NCI-H526 (cell line): ENCODE data around the gene TXNRD1.

Experiments
- DNase-seq, 2 experiments: peaks; one replicate each; lab custom pipeline; 2025; lab: John Stamatoyannopoulos, UW

Gene TXNRD1

DNA sequence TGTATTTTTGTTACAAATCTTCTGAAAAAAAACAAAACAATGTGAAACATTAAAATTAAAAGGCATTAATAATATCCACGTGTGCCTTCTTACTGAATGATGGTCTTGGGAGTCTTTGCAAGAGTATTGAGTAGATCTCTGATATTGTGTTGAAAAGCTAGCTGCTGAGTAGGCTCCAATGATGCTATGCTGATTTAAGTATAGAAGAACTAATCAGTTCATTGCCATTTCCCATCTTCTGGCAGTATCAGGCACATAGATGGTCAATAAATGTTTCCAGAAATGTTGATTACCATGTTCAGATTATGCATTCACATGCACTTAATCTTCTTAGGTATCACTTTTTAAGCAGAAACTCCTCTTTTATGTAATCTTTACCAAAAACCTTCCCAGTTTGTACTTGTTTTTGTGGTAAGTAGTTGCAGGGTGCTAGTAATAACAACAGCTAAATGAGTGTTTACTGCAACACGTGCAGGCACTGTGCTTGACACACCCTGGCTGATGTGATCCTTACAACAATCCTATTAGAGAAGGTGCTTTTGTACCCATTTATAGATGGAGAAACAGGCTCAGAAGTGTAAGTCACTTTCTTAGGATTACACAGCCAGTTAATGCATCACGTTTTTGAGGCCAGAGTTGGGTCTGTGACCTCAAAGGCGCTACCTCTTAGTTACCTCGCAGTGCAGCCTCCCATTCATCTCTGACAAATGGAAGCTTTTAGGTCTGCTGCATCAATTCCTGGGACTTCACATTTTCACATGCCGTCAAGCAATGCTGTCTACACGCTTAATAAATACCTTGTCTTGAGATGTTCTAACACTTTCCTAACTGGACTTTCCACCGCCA is 134.9 kb downstream of the TXNRD1 start:
- no peak for DNase-seq

GRCh38 chr12:104351057-104351983 is 135.7 kb downstream of the TXNRD1 start:
- DNase-seq: peak; percentile 83 to 88

- DNase-seq: no peak
Observed at GRCh38 chr12:104352106-104352713, 136.6 kb downstream of the TXNRD1 start.

GRCh38 chr12:104353012-104353981 is 137.7 kb downstream of the TXNRD1 start:
- DNase-seq: no peak

GRCh38 chr12:104354167-104354867 is 138.7 kb downstream of the TXNRD1 start:
- DNase-seq: no peak

- no peak for DNase-seq
Observed at GRCh38 chr12:104354868-104355570, 139.4 kb downstream of the TXNRD1 start.

- DNase-seq: no peak
Observed at GRCh38 chr12:104355630-104356029, 140.1 kb downstream of the TXNRD1 start.

GRCh38 chr12:104356231-104357115 is 140.9 kb downstream of the TXNRD1 start:
- no peak for DNase-seq

DNA sequence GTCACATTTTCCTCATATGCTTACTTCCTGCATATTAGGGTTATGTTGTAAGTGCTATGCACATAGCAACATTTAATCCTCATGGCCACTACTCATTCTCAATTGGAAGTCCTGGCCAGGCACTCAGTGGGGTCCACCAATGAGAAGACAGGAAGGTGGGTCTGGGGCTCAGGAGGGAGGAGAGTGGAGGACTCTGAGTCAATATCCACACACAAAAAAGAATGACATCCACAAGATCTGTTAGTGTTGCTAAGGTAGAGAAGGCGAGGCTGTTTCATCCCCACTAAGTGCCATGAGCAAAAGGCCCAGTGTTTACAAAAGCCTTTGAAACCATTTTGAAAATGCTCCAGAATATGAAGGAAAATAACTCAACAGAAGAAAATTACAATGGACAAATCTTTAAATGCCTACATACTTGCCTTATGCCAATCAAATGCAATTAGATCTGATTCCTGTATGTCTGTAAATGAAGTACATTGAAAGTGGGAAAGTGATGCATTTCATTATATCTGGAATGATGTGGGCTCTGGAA is 141.9 kb downstream of the TXNRD1 start:
- DNase-seq: no peak

DNA sequence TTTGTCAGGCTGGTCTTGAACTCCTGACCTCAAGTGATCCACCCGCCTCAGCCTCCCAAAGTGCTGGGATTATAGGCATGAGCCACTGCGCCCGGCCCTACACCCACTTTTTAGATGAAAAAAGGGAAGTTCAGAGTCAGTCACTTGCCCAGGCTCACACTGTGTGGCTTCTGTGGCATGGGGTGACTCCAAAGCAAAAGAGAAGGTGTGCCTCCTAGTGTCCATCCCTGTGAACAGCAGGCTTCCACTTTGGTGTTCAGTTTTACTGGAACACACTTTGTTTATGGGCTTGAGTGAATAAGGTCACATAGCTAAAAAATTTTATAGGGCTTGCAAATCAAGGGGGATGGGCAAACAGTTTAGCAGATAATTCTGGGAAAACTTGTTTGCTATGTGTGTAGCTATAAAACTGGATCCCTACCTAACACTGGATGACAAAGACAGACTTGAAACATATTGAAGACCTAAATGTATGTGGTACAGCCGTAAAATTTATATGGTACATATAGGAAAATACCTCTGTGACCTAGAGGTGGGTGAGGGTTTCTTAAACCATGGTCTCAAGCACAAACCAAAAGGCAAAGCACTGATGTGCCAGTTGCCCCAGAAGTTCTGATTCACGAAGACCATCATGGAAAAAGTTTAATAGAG is 142.9 kb downstream of the TXNRD1 start:
- DNase-seq: peak; percentile 19 to 69

DNA sequence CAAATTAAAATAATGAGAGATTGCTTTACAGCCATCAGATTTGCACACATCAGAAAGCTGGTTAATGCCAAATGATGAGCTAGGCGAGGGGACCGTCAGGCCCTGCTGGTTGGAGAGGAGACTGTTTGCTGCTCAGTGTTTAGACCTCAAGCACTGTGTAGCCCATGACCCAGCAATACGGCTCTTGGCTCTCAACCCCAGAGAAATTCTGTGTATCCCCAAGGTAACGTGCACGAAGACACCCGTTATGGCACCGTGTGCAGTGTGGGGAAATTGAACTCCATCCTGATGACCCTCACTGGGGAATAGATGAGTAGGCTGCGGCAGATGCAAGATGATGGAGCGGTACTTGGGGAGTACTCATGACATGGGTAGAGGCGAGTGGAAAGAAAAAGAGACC is 143.6 kb downstream of the TXNRD1 start:
- no peak for DNase-seq

DNA sequence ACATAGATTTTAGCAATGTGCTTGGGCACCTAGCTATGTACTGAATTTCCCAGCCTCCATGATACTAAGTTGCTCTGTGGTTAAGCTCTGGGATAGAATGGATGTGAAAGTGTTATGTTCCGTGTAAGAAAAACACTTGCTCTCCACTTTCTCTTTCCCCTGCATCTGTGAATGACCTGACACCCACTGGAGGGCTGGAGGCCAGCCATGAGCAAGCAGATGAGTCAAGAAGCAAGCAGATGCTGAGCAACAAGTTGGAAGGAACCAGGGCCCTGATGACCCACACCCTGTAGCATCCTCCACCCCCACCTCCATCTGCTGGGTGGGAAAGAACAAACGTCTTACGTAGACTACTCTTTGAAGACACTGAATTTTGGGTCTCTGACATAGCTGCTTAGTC is 144.6 kb downstream of the TXNRD1 start:
- DNase-seq: no peak

DNA sequence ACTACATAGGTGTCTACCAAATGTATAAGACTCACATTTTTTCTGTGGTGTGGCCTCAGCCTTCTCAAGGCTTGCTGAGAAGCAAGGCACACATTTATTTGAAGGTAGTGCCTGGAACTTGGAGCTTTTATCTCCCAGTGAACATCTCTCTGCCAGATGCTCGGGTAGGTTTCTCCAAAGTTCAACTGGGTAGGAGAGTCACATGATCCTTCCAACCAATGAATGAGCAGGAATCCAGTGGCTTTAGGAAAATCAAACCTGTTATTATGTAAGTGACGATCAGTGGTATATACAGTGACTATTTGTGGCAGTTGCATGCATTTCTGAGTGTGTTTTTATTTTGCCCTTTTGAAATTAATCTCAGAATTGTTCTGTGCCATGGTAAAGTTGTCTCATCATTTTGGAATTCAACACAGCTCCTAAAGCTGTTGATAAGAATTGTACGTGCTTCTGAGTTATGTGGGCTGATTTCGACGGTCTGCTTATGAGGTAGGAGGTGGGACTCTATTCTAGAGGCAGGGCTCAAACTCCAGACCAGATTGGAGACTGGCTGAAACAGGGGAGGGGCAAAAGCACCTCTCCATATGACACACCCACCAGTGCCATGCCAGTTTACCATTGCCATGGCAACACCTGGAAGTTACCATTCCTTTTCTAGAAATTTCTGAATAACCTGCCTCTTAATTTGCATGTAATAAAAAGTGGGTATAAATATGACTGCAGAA is 145.6 kb downstream of the TXNRD1 start:
- peak in 1 of 2 experiments; percentile 26 for DNase-seq

GRCh38 chr12:104365921-104366410 is 150.4 kb downstream of the TXNRD1 start:
- DNase-seq: no peak

GRCh38 chr12:104369708-104370107 is 154.1 kb downstream of the TXNRD1 start:
- DNase-seq: no peak

DNA sequence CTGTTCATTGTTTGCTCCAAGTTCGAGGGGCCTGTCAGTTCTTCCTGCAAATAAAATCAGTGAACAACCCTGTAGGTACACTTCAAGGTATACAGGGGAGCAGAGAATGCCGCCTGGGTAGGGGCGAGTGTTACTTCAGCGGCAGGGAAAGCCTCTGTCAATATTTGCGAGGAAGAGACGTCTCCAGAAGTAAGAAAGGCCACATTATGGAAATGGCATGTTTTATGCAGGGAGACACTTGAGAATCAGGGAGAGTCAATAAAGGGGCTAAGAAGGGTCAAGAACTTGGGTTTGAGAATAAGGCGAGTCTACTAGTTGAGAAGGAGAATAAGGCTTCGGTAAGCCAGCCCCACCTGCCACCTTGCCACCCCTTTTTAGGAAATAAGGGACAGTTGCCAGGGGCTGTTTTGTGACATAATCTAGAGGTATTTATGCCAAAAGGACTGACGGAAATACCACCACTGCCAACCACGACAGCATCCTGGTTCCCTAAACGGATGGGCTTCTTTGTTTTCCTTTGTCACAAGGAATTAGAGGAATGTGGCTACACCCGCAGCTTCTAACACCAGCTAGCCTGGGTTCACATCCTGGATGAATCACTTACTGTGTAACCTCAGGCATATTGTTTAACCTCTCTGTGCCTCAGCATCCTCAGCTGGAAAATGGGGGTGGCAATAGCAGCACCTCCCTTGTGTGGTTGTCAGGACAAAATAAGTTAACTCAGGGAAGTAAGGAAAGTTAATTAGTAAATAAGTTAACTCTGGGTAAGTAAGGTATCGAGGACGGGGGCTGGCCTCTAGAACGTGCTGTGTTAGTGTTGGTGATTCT is 155.7 kb downstream of the TXNRD1 start:
- DNase-seq: no peak
